GM12801 (cell line): ENCODE data around the gene ZNF382.

Source experiments
- TF ChIP-seq, protein P1 (sequence below): IDR thresholded peaks from one replicate; pipeline ENCODE4 v1.5.1; 2011; ENCODE audit warnings: control low read depth; ENCODE audit not compliant: insufficient read length; ENCODE audit errors: extremely low read depth

The ZNF382 gene

GRCh38 chr19:36605101-36605876 lies at the start of gene ZNF382:
Gene ZNF382, plus strand, starts transcription at chr19:36605313. Its CDS starts 4,602 bp downstream, at chr19:36609915.
- TF ChIP-seq, protein P1, sequence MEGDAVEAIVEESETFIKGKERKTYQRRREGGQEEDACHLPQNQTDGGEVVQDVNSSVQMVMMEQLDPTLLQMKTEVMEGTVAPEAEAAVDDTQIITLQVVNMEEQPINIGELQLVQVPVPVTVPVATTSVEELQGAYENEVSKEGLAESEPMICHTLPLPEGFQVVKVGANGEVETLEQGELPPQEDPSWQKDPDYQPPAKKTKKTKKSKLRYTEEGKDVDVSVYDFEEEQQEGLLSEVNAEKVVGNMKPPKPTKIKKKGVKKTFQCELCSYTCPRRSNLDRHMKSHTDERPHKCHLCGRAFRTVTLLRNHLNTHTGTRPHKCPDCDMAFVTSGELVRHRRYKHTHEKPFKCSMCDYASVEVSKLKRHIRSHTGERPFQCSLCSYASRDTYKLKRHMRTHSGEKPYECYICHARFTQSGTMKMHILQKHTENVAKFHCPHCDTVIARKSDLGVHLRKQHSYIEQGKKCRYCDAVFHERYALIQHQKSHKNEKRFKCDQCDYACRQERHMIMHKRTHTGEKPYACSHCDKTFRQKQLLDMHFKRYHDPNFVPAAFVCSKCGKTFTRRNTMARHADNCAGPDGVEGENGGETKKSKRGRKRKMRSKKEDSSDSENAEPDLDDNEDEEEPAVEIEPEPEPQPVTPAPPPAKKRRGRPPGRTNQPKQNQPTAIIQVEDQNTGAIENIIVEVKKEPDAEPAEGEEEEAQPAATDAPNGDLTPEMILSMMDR: no peak

GRCh38 chr19:36564391-36564790 lies 40.7 kb upstream of the ZNF382 start:
- TF ChIP-seq, protein P1: no peak

GRCh38 chr19:36572593-36573019 lies 32.5 kb upstream of the ZNF382 start:
- TF ChIP-seq, protein P1: no peak

- TF ChIP-seq, protein P1: no peak
Measured at GRCh38 chr19:36573020-36573894, 31.9 kb upstream of the ZNF382 start, which contains the start of gene ZNF529. Gene ZNF529, minus strand, starts transcription at chr19:36573292. Its CDS starts 946 bp downstream, at chr19:36572346.

DNA sequence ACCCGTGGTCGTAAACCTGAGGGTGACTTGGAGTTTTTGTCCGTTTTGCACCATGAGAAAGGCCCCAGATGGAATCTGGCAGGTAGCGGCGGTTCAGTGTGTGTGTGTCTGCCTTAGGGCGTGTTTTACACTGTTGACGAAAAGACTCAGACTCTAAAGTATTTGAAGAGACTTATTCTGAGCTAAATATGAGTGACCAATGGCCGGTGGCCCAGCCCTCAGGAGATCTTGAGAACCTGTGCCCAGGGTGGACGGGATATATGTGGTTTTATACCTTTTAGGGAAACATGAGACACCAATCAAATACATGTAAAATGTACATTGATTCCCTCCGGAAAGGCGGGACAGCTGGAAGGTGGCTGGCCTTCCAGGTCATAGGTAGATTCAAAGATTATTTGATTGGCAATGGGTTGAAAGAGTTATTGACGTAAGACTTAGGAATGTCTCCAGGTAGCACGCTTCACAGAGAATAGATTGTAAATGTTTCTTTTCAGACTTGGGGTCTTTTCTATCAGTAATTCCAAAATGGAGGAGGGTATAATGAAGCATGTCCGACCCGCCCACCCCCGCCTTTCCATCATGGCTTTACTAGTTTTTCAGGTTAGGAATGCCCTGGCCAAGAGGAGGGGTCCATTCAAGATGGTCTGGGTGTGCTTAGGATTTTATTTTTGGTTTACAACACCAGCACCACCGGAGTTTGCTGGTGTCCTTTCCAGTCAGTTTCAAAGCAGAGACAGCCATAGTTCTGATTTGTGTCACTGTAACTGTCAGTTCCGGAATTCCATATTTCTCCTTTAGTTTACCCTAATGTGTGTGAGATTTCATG lies 31.0 kb upstream of the ZNF382 start:
- TF ChIP-seq, protein P1: no peak

GRCh38 chr19:36574741-36575140 lies 30.4 kb upstream of the ZNF382 start:
- TF ChIP-seq, protein P1: no peak
